GM18520 (cell line): ENCODE results near the gene CATSPER2.
"Not testable (repeated sequence)": the region's sequence is repeated elsewhere in the genome, so short reads cannot be mapped to it uniquely, and the experiment has no call there.

Source experiments
- ATAC-seq: cut with Tn5 transposase; IDR thresholded peaks from one replicate; pipeline ENCODE4 v1.9.1; 2021; ENCODE audit not compliant: unreplicated experiment

Gene CATSPER2

DNA sequence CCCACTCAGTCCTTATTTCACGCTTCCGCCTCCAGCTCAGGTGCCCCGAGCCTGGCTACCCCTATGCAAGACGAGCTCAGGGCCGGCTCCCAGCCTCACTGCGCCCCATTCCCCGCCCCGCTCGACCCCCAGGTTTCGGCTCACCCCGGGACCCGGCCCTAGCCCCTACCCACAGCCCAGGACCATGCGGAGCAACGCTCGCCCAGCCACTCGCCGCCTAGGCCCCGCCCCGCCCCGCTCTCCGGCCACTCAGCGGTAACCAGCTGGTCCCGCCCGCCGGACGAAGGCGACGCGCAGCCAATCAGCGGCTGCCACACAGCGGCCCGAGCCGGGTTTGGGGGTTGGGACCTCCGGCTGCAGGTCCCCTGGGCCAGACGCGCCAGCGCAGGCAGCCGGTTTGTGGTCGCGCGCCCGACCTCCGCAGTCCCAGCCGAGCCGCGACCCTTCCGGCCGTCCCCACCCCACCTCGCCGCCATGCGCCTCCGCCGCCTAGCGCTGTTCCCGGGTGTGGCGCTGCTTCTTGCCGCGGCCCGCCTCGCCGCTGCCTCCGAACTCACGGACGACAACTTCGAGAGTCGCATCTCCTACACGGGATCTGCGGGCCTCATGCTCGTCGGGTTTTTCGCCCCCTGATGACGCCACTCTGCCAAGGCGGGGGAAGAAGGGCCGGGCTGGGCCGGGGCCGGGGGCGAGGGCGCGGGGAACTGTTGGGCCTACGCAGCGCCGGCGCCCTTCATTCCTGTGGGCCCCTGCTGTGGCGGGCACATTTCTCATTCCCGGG, at the start of gene CATSPER2:
Gene CATSPER2, minus strand, starts transcription at position 196 of the 781 bp plus-strand sequence. CDS start 783 bp downstream, outside the sequence.
- ATAC-seq: no peak

DNA sequence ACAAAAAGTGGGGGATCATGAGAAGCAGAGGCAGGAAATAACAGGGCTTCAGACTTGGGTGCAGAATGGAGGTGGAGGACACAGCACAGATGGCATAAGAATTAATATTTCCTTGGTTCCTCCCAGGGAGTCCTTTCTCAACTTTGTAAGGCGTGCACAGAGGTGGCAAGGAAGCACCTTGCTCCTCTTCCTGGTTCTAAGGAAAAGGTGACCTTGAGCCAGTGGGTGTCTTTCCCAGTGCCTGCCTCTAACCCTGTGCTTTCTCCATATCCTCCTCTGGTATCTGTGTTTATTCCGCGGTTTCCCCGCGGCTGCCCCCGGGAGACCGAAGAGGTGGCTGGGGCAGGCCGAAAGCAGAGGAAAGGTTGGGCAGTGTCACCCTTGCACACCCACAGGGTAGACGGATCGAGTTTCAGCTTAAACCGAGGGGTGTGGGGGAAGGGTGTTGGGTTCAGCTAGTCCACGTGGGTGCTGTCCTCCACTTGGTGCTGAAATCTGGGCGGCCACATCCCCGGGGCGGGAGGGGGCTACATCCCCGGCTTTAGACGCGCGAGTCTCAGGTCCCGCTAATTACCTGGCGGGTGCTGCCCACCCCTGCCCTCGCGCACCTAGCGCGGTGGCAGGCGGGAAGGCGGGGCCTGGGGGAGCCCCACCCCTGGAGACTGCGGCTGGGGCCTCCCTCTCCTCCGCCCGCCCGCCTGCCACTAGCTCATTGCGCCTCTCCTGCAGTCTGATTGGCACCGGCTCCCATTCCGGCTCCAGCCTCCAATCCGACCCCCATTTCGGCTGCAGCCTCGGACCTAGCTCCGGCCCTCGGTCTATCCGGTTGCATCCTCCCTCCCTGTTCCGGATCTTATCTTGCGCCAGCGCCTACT, 44.7 kb upstream of the CATSPER2 start, which contains the start of gene CKMT1A:
Gene CKMT1A, plus strand, starts transcription at position 712 of the 875 bp plus-strand sequence. CDS start 192 bp downstream, outside the sequence.
- ATAC-seq: not testable (repeated sequence)

DNA sequence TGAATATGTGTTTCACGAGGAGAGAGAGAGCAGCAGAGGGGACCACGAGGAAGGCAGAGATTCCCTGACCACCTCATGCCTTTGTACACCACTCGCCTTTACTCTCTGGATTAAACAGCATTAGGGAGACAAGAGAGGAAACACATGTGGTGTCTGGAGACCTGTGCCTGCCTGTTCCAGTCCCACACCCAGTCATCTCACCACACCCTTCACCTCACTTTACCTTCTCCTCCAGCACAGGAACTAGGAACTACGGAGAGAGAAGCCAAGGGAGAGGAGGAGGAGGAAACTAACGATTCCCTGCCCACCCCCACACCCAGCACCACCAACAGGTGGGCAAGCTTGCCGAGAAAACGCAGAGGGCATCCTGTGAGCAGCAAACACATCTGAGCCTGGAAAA, 44.0 kb upstream of the CATSPER2 start:
- ATAC-seq: not testable (repeated sequence)

GRCh38 chr15:43689604-43690301, 41.1 kb upstream of the CATSPER2 start:
- ATAC-seq: peak; percentile 96

DNA sequence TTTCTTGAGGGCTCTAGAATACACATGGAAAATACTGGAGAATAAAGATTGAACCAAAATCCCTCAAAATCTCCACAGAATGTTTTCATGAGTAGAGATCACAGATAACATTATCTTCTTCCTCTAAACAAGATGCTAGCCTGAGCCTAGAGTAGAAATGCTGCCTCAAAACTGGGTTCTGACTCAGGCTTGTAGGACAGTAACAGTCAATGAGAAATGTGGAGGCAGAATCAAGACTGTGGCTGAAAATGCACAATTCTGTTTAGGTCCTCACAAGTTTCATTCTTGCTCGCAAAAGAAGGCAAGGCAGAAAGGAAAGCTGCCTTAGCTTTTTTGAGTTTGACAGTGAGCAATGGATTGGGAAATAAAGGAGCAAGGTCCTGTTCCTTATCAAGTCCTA, 25.5 kb upstream of the CATSPER2 start:
- ATAC-seq: not testable (repeated sequence)

- not testable (repeated sequence) for ATAC-seq
Measured at GRCh38 chr15:43666177-43666576, 17.5 kb upstream of the CATSPER2 start.

DNA sequence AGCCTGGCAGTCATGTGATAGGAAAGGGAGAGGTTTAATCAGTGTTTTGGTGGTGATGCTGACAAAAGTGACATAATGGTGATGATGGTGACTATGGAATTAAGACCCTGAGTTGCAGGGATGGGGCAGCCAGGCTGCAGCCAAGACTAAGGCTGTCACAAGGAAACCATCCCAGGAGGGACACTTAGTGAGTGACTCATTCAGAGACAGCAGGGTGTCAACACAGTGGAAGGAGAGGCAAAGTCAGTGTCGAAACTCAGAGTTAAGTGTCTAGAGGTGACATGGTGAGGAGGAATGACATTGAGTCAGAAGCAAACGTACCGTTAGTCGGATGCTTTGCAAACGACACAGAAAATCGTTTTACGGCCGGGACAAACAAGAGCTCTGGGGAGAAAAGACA, 14.7 kb upstream of the CATSPER2 start:
- not testable (repeated sequence) for ATAC-seq

DNA sequence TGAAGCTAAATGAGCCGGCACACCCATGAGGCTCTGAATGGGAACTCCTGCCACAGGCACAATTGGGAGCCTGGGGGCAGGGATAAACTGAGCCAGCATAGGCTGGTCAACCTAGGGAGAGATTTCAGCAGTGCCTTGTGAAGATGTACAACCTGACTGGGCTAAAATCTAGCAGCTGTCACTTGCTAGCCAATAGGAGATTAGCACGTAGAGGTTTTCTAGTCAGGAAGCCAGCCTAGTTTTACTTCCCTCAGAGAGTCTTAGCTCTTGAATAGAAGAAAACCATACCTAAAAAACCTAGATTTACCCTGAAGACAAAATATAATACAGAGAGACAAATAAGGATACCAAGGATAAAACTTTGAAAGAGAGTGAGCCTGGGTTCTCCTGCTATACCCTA, 13.6 kb upstream of the CATSPER2 start:
- not testable (repeated sequence) for ATAC-seq

- ATAC-seq: not testable (repeated sequence)
Measured at GRCh38 chr15:43659727-43660126, 11.1 kb upstream of the CATSPER2 start.

DNA sequence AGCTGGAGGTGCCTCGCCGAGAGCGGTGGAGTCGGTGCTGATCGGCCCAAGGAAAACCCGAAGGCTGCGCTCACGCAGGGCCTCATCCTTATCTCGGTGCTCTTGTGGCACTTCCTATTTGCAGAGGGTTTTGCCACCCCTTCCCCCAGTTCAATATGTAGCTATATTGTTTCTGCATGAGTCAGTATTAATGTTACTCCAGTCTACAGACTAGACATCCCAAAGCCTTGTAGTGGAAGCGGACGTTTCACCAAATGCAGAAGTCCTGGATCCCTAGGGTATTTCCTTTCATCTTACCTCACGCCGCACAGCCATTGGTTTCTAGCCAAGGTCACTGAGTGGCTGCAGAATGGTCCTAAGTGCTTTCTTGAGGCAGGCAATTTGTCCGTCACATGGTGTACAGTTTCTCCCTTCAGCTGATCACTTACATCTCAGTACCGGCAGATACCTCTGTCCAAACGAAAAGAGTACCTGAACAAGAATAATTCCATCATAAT, 834 bp upstream of the CATSPER2 start:
- not testable (repeated sequence) for ATAC-seq

DNA sequence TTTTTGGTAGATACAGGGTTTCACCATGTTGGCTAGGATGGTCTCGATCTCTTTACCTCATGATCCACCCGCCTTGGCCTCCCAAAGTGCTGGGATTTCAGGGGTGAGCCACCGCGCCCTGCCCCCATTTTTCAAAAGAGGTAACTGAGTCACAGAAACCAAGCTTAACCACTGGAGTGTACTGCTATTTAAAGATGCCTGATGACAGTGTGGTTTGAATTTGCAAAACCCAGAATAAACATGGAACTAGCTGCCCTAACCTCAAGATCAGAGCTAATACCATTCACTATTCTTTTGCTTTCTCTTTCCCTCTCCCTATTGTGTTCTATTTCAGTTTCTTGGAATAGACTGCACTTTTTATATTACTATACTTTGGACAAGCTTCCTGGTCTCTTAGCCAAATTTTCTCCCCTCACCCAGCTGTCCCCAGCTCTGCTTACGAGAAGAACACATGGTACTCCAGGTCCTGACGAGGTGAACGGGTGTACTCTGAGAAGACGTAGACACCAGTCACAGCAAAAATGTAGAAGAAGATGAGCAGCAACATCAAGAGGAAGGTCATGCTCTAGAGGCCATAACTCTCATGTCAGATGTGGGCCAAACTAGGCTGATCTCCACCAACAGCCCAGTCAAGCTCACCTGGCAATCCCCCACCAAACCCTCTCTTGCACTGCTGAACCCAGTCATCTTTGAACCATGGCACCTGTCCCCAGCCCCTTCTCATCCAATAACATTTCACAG, 10.0 kb downstream of the CATSPER2 start:
- ATAC-seq: not testable (repeated sequence)

- not testable (repeated sequence) for ATAC-seq
Measured at GRCh38 chr15:43626937-43627336, 21.7 kb downstream of the CATSPER2 start.

DNA sequence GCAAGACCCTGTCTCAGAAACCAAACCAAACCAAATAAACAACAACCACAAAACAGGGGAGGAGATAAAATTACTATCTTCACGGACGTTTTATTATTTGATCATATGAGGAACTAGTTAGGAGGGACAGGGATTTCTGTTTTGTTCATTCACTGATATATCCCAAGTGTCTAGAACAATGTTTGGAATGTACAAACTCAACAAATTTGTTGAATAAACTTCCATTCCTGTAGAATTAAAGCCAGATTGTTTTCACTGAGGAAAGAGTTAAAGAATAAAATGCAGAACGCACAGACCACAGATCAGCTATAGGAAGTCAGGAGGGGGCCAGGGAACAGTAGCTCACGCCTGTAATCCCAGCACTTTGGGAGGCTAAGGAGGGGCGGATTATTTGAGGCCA, 23.5 kb downstream of the CATSPER2 start:
- no peak for ATAC-seq

GRCh38 chr15:43622068-43622799, 26.4 kb downstream of the CATSPER2 start:
- not testable (repeated sequence) for ATAC-seq

DNA sequence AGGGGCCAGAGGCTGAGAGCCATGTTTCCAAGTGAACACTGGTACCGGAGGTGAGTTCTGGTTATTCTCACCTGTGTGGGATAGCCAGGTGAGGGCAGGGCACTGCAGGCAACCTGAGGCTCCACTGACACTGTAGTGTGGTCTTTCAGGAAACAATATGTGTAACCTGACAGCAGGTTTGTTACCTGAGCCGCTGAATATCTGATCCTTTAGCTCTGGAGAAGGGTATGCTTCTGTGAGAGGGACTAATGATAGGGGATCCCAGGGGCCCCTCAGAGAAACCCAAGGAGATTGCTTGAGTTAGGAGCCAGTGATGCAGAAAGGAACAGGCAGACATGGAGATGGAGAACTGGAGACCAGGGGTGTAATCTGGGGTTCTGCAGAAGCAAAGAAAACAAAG, 29.9 kb downstream of the CATSPER2 start, which contains the start of gene STRC:
Gene STRC, minus strand, starts transcription at position 101 of the 400 bp plus-strand sequence. Its CDS starts 78 bp downstream, at position 23.
- not testable (repeated sequence) for ATAC-seq

GRCh38 chr15:43617750-43618149, 30.9 kb downstream of the CATSPER2 start:
- ATAC-seq: not testable (repeated sequence)

DNA sequence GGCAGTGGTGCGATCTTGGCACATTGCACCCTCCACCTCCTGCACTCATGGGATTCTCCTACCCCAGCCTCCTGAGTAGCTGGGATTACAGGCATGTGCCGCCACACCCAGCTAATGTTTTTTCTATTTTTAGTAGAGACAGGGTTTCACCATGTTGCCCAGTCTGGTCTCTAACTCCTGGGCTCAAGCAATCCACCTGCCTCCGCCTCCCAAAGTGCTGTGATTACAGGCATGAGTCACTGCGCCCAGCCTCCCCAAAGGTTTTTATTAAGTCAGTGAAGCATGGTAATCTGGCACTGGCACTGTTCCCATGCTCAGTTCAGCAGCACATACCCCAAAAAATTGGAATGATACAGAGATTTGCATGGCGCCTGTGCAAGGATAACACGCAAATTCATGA, 46.4 kb downstream of the CATSPER2 start:
- not testable (repeated sequence) for ATAC-seq

DNA sequence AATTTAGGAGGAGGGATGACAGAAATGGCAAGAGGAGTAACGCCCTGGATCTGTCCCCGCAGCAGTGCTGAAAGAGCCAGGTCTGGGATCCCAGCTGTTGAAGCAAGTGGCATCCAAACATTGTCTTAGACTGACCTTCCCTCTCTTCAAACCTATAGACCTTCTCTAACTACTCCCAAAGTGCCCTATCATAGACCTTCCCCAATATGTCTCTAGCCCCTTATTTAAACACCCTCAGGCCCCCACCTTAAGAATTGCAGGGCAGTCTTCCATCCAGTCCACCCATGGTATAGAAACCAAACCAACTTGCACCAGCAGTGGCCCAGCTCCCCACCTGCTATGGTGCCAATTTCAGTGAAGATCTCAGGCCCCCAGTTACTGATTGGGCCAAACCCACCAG, 48.4 kb downstream of the CATSPER2 start:
- ATAC-seq: not testable (repeated sequence)

DNA sequence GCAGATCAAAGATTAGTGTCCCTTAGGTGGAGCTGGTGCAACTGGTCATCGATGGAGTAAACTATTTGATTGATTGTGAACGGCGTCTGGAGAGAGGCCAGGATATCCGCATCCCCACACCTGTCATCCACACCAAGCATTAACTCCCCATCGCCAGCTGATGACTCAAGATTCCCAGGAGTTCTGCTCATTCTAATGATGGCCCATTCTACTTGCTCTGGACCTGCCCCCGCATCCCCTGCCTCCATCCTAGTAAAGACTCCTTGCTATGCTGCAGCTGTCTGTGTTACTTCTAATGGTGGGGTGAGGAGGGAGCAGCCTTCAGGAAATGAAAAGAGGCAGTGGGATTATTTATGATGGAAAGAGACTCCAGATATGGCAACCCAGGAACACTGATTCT, 49.5 kb downstream of the CATSPER2 start:
- not testable (repeated sequence) for ATAC-seq
